Measurements from ENCODE around the gene TBPL2. TPM values are rescaled to one million over a fixed set of nuclear protein-coding genes. Genes with fewer than 3 reads are reported as not detected.
"Not testable (repeated sequence)": the region's sequence is repeated elsewhere in the genome, so short reads cannot be mapped to it uniquely, and the experiment has no call there.

Gene TBPL2
- total RNA-seq, 4 donors from 2014 or later: not detected

GRCh38 chr14:55423969-55424368, 16.4 kb downstream of the TBPL2 start:
- ATAC-seq (ENCODE audit: low FRiP score) (no peak), DNase-seq (ENCODE audit: low spot score) (no peak)
- TF ChIP-seq, protein P1, sequence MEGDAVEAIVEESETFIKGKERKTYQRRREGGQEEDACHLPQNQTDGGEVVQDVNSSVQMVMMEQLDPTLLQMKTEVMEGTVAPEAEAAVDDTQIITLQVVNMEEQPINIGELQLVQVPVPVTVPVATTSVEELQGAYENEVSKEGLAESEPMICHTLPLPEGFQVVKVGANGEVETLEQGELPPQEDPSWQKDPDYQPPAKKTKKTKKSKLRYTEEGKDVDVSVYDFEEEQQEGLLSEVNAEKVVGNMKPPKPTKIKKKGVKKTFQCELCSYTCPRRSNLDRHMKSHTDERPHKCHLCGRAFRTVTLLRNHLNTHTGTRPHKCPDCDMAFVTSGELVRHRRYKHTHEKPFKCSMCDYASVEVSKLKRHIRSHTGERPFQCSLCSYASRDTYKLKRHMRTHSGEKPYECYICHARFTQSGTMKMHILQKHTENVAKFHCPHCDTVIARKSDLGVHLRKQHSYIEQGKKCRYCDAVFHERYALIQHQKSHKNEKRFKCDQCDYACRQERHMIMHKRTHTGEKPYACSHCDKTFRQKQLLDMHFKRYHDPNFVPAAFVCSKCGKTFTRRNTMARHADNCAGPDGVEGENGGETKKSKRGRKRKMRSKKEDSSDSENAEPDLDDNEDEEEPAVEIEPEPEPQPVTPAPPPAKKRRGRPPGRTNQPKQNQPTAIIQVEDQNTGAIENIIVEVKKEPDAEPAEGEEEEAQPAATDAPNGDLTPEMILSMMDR (IDR thresholded peaks at IDR 0.05): no peak

GRCh38 chr14:55422338-55422737, 18.1 kb downstream of the TBPL2 start:
- not testable (repeated sequence) for ATAC-seq (ENCODE audit: low FRiP score); DNase-seq (ENCODE audit: low spot score)

GRCh38 chr14:55419663-55420062, 20.8 kb downstream of the TBPL2 start:
- TF ChIP-seq, protein P1 (IDR thresholded peaks at IDR 0.05): no peak
- no peak for DNase-seq (ENCODE audit: low spot score)
- ATAC-seq (ENCODE audit: low FRiP score): no peak

DNA sequence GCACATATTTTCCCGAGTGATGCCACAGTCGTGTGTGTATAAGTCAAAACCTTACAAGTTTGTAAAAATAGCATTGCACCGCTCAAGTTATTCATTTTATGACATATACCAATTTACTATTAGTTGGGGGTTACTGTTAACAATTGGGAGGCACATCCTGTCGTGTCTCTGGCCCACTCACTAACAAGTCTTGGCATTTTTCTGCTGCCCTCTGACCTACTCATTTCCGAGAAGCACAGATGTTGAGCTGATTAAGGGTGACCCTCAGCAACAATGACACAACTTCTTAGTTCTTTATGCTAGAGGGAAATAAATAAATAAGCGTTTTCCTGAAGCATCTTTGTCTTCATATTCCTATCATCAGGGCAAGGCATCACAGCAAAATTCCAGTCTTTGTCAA, 22.0 kb downstream of the TBPL2 start:
- TF ChIP-seq, protein P1 (IDR thresholded peaks at IDR 0.05): no peak
- DNase-seq (ENCODE audit: low spot score) (no peak), ATAC-seq (ENCODE audit: low FRiP score) (no peak)

DNA sequence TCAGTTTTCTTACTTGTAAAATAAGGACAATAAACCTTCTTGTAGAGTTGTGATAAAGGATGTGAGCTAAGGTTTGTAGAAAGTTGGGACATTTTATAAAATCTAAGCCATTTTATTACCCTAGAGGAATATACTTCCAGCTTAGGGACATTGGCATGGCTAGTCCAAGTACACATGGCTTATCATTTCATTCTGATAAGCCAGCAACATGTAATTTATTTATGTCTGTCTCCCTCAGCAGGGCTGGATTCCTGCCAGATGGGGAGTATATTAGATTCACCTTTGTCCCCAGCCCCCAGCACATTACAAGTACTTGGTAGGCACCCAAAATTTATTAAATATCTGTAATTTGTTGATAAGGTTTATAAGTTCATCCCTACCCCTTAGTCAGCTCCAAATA, 22.5 kb downstream of the TBPL2 start:
- TF ChIP-seq, protein P1 (IDR thresholded peaks at IDR 0.05): no peak
- no peak for DNase-seq (ENCODE audit: low spot score)
- no peak for ATAC-seq (ENCODE audit: low FRiP score)

- ATAC-seq (ENCODE audit: low FRiP score) (no peak), DNase-seq (ENCODE audit: low spot score) (no peak)
- TF ChIP-seq, protein P1 (IDR thresholded peaks at IDR 0.05): no peak
Measured at GRCh38 chr14:55416866-55417265, 23.6 kb downstream of the TBPL2 start.

DNA sequence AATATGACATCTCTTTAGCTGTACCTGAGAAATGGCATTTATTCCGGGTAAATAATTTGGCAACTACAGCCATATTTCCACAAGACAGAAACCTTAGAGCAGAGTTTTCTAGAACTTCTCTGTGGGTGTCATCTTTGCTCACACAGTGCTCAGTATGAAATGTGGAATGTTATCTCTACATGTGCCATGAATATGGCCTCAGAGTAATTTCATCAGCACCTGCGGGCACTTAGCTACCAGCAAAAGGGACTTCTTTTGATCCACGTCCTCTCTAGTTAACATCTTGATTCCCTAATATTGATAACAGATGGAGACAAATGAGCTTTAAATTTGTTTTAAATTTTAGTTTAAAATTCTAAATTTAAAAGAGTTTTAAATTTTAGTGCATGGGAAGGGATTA, 25.9 kb downstream of the TBPL2 start:
- TF ChIP-seq, protein P1 (IDR thresholded peaks at IDR 0.05): no peak
- no peak for DNase-seq (ENCODE audit: low spot score)
- no peak for ATAC-seq (ENCODE audit: low FRiP score)

DNA sequence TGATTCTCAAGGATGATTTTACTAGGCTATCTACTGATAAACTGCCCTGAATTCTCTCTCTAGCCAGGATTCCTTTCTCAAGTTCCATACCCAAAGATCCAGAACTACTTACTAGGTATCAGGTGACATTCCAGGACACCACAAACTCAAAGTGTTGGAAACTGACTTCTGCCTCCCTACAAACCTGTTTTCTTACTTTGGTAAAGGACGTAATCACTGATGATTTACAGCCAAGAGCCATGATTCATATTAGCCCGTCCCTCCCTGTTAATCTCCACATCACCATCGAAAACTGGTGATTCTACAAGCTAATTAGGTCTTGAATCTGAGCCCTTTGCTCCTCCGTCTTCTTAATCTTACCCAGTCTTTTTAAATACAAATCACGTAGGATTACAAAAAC, 27.7 kb downstream of the TBPL2 start:
- ATAC-seq (ENCODE audit: low FRiP score): no peak
- DNase-seq (ENCODE audit: low spot score): no peak
- TF ChIP-seq, protein P1 (IDR thresholded peaks at IDR 0.05): no peak

Measured in omental fat pad (tissue), 4 donors.